SU-DHL-6 (cell line): ENCODE data around the gene GTF3A.

ENCODE experiments used
- H2AFZ ChIP-seq: fragments of 200-600 bp; sonication (generic); 2 replicates; pipeline ENCODE4 v1.6.1; 2014; ENCODE audit warnings: low read depth, mild to moderate bottlenecking, moderate library complexity, mixed read lengths, antibody characterized with exemption, low read length; ENCODE audit not compliant: severe bottlenecking
- H3F3A ChIP-seq: fragments of 200-600 bp; shearing (Covaris generic); 2 replicates; pipeline ENCODE4 v1.6.0; 2016; ENCODE audit warnings: antibody characterized with exemption, mild to moderate bottlenecking; ENCODE audit not compliant: insufficient read depth
- H3K27ac ChIP-seq: fragments of 200-600 bp; sonication (generic); 2 replicates; pipeline ENCODE4 v1.5.1; 2016; ENCODE audit warnings: low read depth, mild to moderate bottlenecking, low read length, moderate library complexity, mixed read lengths
- H3K27me3 ChIP-seq: fragments of 200-600 bp; sonication (generic), shearing (Covaris generic); 2 replicates; pipeline ENCODE4 v1.6.0; 2014; ENCODE audit warnings: mild to moderate bottlenecking, low read length
- H3K36me3 ChIP-seq: fragments of 200-600 bp; sonication (generic); 2 replicates; pipeline ENCODE4 v1.6.1; 2014; ENCODE audit warnings: mild to moderate bottlenecking, low read length, mixed read lengths
- H3K4me2 ChIP-seq: fragments of 300-600, 200-600 bp; shearing (Covaris generic), sonication (generic); 2 replicates; pipeline ENCODE4 v1.6.0; 2014; ENCODE audit warnings: low read length, low read depth, mild to moderate bottlenecking; ENCODE audit not compliant: poor library complexity, severe bottlenecking
- H3K4me3 ChIP-seq: fragments of 200-600 bp; sonication (generic); 2 replicates; pipeline ENCODE4 v1.5.1; 2014; ENCODE audit warnings: antibody characterized with exemption, low read length, mild to moderate bottlenecking, mixed read lengths; ENCODE audit not compliant: insufficient read depth, poor library complexity, severe bottlenecking
- H3K79me2 ChIP-seq: fragments of 200-600 bp; sonication (generic); 2 replicates; pipeline ENCODE4 v1.6.1; 2014; ENCODE audit warnings: mild to moderate bottlenecking, low read length, moderate library complexity; ENCODE audit not compliant: insufficient read depth
- H3K9ac ChIP-seq: fragments of 200-600 bp; sonication (generic); 2 replicates; pipeline ENCODE4 v1.7.0; 2014; ENCODE audit warnings: mild to moderate bottlenecking, low read length
- H3K9me2 ChIP-seq: fragments of 200-600 bp; sonication (generic); replicated peaks from 2 replicates; pipeline ENCODE4 v1.6.1; 2014; ENCODE audit warnings: low read length; ENCODE audit not compliant: insufficient read depth
- H3K9me3 ChIP-seq: fragments of 200-600 bp; sonication (generic); 2 replicates; pipeline ENCODE4 v1.6.1; 2014; ENCODE audit warnings: low read length, mixed read lengths; ENCODE audit not compliant: insufficient read depth
- H4K20me1 ChIP-seq: fragments of 200-600 bp; sonication (generic); 2 replicates; pipeline ENCODE4 v1.6.1; 2014; ENCODE audit warnings: low read depth, mild to moderate bottlenecking, antibody characterized with exemption, low read length, moderate library complexity, mixed read lengths
- EZH2phosphoT487 ChIP-seq: fragments of 200-600 bp; sonication (generic), shearing (Covaris generic); conservative IDR thresholded peaks from 2 replicates; pipeline ENCODE4 v1.6.1; 2018; ENCODE audit warnings: mild to moderate bottlenecking, antibody characterized with exemption, low read length, moderate library complexity, mixed read lengths
- TF ChIP-seq, protein P1 (sequence below): fragments of 200-600 bp; sonication (generic); IDR thresholded peaks from one replicate; pipeline ENCODE4 v1.5.1; 2017; ENCODE audit warnings: antibody characterized with exemption, mild to moderate bottlenecking, low read length, moderate library complexity; ENCODE audit not compliant: insufficient read depth, poor library complexity, severe bottlenecking

Gene GTF3A

DNA sequence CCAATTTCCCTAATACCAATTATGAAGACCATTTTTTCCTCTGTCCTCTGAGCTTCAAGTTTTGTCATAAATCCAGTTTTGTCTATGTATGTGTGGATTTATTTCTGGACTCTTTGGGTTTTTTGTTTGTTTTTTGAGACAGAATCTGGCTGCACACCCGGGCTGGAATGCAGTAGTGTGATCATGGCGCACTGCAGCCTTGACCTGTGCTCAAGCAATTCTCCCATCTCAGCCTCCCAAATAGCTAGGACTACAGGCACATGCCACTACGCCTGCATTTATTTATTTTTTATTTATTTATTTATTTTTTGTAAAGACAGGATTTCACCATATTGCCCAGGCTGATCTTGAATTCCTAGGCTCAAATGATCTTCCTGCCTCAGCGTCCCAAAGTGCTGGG is 45.3 kb upstream of the GTF3A start:
- no peaks in the 10 kb centered on the region for H3K79me2 ChIP-seq
- TF ChIP-seq EZH2phosphoT487 = no peak
- TF ChIP-seq, protein P1, sequence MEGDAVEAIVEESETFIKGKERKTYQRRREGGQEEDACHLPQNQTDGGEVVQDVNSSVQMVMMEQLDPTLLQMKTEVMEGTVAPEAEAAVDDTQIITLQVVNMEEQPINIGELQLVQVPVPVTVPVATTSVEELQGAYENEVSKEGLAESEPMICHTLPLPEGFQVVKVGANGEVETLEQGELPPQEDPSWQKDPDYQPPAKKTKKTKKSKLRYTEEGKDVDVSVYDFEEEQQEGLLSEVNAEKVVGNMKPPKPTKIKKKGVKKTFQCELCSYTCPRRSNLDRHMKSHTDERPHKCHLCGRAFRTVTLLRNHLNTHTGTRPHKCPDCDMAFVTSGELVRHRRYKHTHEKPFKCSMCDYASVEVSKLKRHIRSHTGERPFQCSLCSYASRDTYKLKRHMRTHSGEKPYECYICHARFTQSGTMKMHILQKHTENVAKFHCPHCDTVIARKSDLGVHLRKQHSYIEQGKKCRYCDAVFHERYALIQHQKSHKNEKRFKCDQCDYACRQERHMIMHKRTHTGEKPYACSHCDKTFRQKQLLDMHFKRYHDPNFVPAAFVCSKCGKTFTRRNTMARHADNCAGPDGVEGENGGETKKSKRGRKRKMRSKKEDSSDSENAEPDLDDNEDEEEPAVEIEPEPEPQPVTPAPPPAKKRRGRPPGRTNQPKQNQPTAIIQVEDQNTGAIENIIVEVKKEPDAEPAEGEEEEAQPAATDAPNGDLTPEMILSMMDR = no peak
- H3K4me2 ChIP-seq = no peak overlapping the region
- no peak overlapping the region for H2AFZ ChIP-seq
- H3K9ac ChIP-seq = no peak overlapping the region
- H4K20me1 ChIP-seq = no peaks in the 10 kb centered on the region
- H3K27me3 ChIP-seq = no peaks in the 10 kb centered on the region
- no peaks in the 10 kb centered on the region for H3F3A ChIP-seq
- no peaks in the 10 kb centered on the region for H3K9me3 ChIP-seq
- H3K36me3 ChIP-seq = no peaks in the 10 kb centered on the region
- H3K4me3 ChIP-seq = no peak overlapping the region
- H3K9me2 ChIP-seq = no peaks in the 10 kb centered on the region
- no peak overlapping the region for H3K27ac ChIP-seq

DNA sequence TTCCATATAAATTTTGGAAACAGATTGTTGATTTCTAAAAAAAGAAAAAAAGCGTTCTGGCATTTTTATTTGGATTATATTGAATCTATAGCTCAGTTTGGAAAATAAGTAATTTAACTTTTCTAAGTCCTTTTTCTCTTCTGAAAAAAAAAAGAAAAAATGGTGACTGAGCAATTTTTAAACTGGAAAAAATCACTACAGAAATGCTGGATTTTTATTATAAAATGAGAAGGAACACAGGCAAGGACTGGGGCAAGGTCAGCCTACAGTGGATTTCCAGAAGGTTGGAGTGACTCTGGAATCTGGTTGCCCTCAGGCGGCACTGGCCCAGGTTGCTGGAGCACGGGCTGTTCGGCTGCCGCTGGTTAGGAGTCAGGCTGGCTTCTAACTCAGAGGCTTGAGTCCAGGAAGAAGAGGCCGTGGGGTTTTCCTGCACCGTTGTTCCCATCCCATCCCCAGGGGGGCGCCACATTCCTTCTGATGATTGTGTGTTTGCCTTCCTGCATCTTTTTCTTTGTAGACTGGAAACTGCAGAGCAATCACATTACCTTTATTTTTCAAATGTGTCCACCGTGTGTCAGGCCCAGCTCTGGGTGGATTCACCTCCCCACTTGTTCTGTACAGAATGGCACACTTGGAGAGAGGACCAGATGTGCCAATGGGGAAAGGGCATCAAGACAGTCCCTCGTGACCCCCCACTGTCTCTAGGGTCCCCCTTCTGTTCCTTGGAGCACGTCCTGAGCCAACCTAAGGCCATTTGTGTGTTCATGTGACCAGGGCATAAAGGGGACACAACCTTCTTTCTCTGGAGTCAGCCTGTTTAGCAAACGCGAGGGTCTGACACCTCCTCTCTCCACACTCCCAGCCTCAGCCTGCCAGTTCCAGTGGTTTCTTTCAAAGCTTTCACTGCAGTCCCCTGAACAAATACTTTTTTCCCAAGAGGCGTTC is 44.5 kb upstream of the GTF3A start:
- no peaks in the 10 kb centered on the region for H4K20me1 ChIP-seq
- H3K9ac ChIP-seq = no peak overlapping the region
- H3K9me3 ChIP-seq = no peaks in the 10 kb centered on the region
- H3K4me3 ChIP-seq = no peak overlapping the region
- no peaks in the 10 kb centered on the region for H3K27me3 ChIP-seq
- H2AFZ ChIP-seq = no peak overlapping the region
- H3K9me2 ChIP-seq = no peaks in the 10 kb centered on the region
- TF ChIP-seq EZH2phosphoT487 = no peak
- TF ChIP-seq, protein P1 = peak; percentile 38
- no peaks in the 10 kb centered on the region for H3K79me2 ChIP-seq
- H3K4me2 ChIP-seq = no peak overlapping the region
- H3K36me3 ChIP-seq = no peaks in the 10 kb centered on the region
- H3K27ac ChIP-seq = no peak overlapping the region
- no peaks in the 10 kb centered on the region for H3F3A ChIP-seq

DNA sequence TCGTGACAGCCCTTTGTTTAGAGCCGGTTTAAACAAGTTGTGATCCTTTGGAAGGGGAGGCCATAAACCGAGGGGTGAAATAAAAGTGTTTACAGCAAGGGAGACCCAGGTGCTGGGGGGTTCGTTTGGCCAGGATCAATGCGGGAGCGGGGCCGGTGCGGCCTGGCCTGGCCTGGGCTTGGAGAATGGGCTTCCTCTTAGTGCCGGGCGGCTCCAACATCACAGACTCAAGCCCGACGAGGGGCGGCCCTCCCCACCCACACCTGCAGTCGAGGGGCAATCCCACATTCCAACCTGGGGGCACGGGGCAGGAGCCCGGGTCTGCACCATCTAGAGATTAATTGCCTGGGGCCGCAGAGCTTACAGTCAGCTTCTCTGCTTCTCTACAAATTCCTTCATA is 42.8 kb upstream of the GTF3A start:
- Histone ChIP-seq H3K36me3 (no peaks in the 10 kb centered on the region), H3K27me3 (no peaks in the 10 kb centered on the region), H3K9ac (no peak overlapping the region), H3K79me2 (no peaks in the 10 kb centered on the region), H3K4me2 (no peak overlapping the region), H3K9me2 (no peaks in the 10 kb centered on the region), H3K27ac (no peak overlapping the region), H2AFZ (no peak overlapping the region), H3F3A (no peaks in the 10 kb centered on the region), H3K4me3 (no peak overlapping the region), H4K20me1 (no peaks in the 10 kb centered on the region), H3K9me3 (no peaks in the 10 kb centered on the region)
- no peak for TF ChIP-seq EZH2phosphoT487
- TF ChIP-seq, protein P1 = no peak
